Neutrophil (primary cell): Measurements from ENCODE around the gene GPN2.
"Not testable (repeated sequence)": the region's sequence is repeated elsewhere in the genome, so short reads cannot be mapped to it uniquely, and the experiment has no call there.

Experiments used
- H3K27ac ChIP-seq: fragments of 200-600 bp; sonication (generic); 2 replicates; pipeline ENCODE4 v1.5.1; 2016; ENCODE audit warnings: mild to moderate bottlenecking, moderate library complexity
- H3K27me3 ChIP-seq: fragments of 200-600 bp; sonication (generic); 2 replicates; pipeline ENCODE4 v1.6.0; 2016; ENCODE audit warnings: mild to moderate bottlenecking
- H3K36me3 ChIP-seq: fragments of 200-600 bp; sonication (generic); 2 replicates; pipeline ENCODE4 v1.5.1; 2017
- H3K4me1 ChIP-seq, 2 experiments: fragments of 200-600 bp in 1 of 2; sonication (generic) in 1 of 2; 1 replicate in 1 of 2; 2 replicates in 1 of 2; pipeline versions ENCODE4 v1.5.1 to v1.6.1; 2013 to 2016; ENCODE audit warnings: low read depth in 1 of 2, low read length in 1 of 2, mild to moderate bottlenecking in 1 of 2, moderate library complexity in 1 of 2; ENCODE audit not compliant: control insufficient read depth in 1 of 2, insufficient read depth in 1 of 2
- H3K4me3 ChIP-seq, 2 experiments: fragments of 200-600 bp in 1 of 2; sonication (generic) in 1 of 2; 1 replicate in 1 of 2; 2 replicates in 1 of 2; pipeline ENCODE4 v1.5.1; 2013 to 2016; ENCODE audit warnings: low read depth in 1 of 2, low read length in 1 of 2, mild to moderate bottlenecking in 1 of 2, moderate library complexity in 1 of 2
- H3K9me3 ChIP-seq: fragments of 200-600 bp; sonication (generic); 2 replicates; pipeline ENCODE4 v1.5.1; 2016
- CTCF ChIP-seq: fragments of 200-600 bp; sonication (generic); IDR thresholded peaks from 2 replicates; pipeline ENCODE4 v1.5.1; 2016; ENCODE audit warnings: antibody characterized with exemption

Gene GPN2

GRCh38 chr1:26838474-26839338 is 51.4 kb downstream of the GPN2 start:
- TF ChIP-seq CTCF = no peak
- H3K9me3 ChIP-seq = no peaks in the 10 kb centered on the region
- peaks cover 99% of the 10 kb centered on the region for H3K36me3 ChIP-seq
- H3K4me1 ChIP-seq = peaks cover 28 to 39% of the 10 kb centered on the region in 2 experiments
- peak overlapping the region; percentile 59 for H3K27ac ChIP-seq
- no peaks in the 10 kb centered on the region for H3K27me3 ChIP-seq
- H3K4me3 ChIP-seq = no peak overlapping the region

- not testable (repeated sequence) for H3K9me3 ChIP-seq, H3K27ac ChIP-seq, H3K27me3 ChIP-seq, H3K4me3 ChIP-seq
- Histone ChIP-seq H3K36me3 (peaks cover 97% of the 10 kb centered on the region), H3K4me1 (peaks cover 38 to 48% of the 10 kb centered on the region in 2 experiments)
Observed at GRCh38 chr1:26837665-26838064, 52.4 kb downstream of the GPN2 start.

GRCh38 chr1:26833432-26834405 is 56.4 kb downstream of the GPN2 start:
- no peaks in the 10 kb centered on the region for H3K9me3 ChIP-seq
- peak overlapping the region; percentile 93 for H3K27ac ChIP-seq
- peaks cover 73 to 80% of the 10 kb centered on the region in 2 experiments for H3K4me1 ChIP-seq
- peaks cover 81% of the 10 kb centered on the region for H3K36me3 ChIP-seq
- TF ChIP-seq CTCF = peak; percentile 90
- H3K27me3 ChIP-seq = no peaks in the 10 kb centered on the region
- H3K4me3 ChIP-seq = peak overlapping the region; percentile 76 to 100

GRCh38 chr1:26832249-26832960 is 57.7 kb downstream of the GPN2 start:
- Histone ChIP-seq H3K27ac (peak overlapping the region; percentile 93), H3K36me3 (peaks cover 68% of the 10 kb centered on the region), H3K4me3 (peak overlapping the region; percentile 76 to 100), H3K9me3 (no peaks in the 10 kb centered on the region), H3K4me1 (peaks cover 80 to 84% of the 10 kb centered on the region in 2 experiments), H3K27me3 (no peaks in the 10 kb centered on the region)
- no peak for TF ChIP-seq CTCF

- peak overlapping the region; percentile 76 to 100 for H3K4me3 ChIP-seq
- TF ChIP-seq CTCF = peak; percentile 49
- H3K27me3 ChIP-seq = no peaks in the 10 kb centered on the region
- H3K9me3 ChIP-seq = no peaks in the 10 kb centered on the region
- peaks cover 62% of the 10 kb centered on the region for H3K36me3 ChIP-seq
- H3K27ac ChIP-seq = peak overlapping the region; percentile 93
- H3K4me1 ChIP-seq = peaks cover 80 to 85% of the 10 kb centered on the region in 2 experiments
Observed at GRCh38 chr1:26831546-26832248, 58.4 kb downstream of the GPN2 start.
